22Rv1 (cell line): ENCODE measurements around the gene SGPL1.

Experiments
- ZFX ChIP-seq: fragments of 450-650 bp; IDR thresholded peaks from 2 replicates; pipeline ENCODE4 v1.6.1; 2017; ENCODE audit warnings: antibody characterized with exemption, borderline replicate concordance
- TF ChIP-seq, protein P1 (sequence below): fragments of 450-650 bp; IDR thresholded peaks from 2 replicates; pipeline ENCODE4 v1.5.1; 2017; ENCODE audit warnings: mild to moderate bottlenecking

DNA sequence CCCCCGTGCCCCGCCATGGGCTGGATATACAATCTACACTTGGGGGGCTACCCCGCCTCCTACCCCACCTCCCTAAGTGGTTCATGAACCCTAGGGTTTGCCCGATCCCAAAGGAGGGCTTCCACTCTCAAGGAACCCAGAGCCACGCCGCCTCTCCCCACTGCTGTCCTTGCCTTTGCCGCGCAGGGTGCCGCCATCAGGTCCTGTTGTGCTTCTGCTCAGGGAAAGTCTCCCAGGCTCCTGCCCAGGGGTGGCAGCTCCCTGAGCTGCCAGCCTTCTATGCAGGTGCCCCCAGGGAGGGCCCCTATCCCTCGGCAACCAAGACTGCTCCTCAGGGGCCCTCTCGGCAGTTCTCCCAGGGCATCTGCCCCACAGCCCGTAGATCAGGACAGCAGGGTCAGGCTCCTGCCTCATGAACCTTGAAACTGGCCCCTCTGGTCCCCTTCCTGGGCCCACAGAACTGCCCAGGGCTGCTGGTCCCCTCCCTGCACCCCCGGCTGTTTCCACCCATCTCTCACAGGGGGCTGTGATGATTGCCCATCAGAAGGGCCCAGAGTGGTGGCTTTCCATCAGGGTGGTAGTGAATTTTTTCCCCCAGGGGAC lies 85.6 kb downstream of the SGPL1 start:
- TF ChIP-seq, protein P1, sequence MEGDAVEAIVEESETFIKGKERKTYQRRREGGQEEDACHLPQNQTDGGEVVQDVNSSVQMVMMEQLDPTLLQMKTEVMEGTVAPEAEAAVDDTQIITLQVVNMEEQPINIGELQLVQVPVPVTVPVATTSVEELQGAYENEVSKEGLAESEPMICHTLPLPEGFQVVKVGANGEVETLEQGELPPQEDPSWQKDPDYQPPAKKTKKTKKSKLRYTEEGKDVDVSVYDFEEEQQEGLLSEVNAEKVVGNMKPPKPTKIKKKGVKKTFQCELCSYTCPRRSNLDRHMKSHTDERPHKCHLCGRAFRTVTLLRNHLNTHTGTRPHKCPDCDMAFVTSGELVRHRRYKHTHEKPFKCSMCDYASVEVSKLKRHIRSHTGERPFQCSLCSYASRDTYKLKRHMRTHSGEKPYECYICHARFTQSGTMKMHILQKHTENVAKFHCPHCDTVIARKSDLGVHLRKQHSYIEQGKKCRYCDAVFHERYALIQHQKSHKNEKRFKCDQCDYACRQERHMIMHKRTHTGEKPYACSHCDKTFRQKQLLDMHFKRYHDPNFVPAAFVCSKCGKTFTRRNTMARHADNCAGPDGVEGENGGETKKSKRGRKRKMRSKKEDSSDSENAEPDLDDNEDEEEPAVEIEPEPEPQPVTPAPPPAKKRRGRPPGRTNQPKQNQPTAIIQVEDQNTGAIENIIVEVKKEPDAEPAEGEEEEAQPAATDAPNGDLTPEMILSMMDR = no peak
- no peak for TF ChIP-seq ZFX
